ENCODE data around the gene PPP1R13B. TPM values are rescaled to one million over a fixed set of nuclear protein-coding genes. Genes with fewer than 3 reads are reported as not detected.

PPP1R13B gene
- total and polyA plus RNA-seq, 12 donors = 9.6 to 42.4 (median 22.6) TPM

DNA sequence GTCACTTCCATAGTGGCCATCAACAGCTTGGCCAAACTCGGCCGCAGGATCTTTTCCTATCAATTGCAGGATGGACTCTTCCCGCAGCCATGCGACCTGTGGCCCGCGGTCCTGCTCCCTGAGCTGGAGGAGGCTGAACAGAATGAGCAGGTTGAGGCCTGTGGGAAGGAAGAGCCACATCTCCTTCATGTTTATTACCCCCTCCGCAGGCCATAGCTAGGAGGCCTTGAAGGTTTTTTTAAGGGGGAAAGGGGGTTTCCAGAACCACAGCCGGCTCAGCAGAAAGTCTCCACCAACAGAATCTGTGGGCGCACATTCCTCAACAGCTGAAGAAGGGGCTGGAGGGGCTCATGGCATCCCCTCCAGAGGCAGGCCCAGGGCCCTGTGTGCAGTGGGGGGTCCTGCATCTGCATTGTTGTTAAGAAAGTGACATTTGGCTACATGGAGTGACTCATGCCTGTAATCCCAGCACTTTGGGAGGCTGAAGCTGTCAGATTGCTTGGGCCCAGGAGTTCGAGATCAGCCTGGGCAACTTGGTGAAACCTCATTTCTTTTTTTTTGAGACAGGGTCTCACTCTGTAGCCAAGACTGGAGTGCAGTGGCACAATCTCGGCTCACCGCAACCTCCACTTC, 25.2 kb upstream of the PPP1R13B start:
- TF ChIP-seq, protein P1, sequence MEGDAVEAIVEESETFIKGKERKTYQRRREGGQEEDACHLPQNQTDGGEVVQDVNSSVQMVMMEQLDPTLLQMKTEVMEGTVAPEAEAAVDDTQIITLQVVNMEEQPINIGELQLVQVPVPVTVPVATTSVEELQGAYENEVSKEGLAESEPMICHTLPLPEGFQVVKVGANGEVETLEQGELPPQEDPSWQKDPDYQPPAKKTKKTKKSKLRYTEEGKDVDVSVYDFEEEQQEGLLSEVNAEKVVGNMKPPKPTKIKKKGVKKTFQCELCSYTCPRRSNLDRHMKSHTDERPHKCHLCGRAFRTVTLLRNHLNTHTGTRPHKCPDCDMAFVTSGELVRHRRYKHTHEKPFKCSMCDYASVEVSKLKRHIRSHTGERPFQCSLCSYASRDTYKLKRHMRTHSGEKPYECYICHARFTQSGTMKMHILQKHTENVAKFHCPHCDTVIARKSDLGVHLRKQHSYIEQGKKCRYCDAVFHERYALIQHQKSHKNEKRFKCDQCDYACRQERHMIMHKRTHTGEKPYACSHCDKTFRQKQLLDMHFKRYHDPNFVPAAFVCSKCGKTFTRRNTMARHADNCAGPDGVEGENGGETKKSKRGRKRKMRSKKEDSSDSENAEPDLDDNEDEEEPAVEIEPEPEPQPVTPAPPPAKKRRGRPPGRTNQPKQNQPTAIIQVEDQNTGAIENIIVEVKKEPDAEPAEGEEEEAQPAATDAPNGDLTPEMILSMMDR (IDR thresholded peaks at IDR 0.05) = no peak
- no peak for DNase-seq
- peaks cover 0 to 3% of the 10 kb centered on the region in 2 donors for H3K4me1 ChIP-seq (replicated peaks in 1 of 2)
- H3K4me3 ChIP-seq = peak overlapping the region in 1 of 4 donors; percentile 29
- intact Hi-C loops (cut with DNase I) = no loop called here
- H3K27me3 ChIP-seq = no peaks in the 10 kb centered on the region
- H3K27ac ChIP-seq = peak overlapping the region in 1 of 5 donors; percentile 29
- WGBS, 4 donors = 75 to 84% (median 79%) methylated on average over 9 to 12 of the region's 12 CpGs
- H3K9me3 ChIP-seq (replicated peaks in 1 of 3) = no peaks in the 10 kb centered on the region
- H3K36me3 ChIP-seq (replicated peaks in 1 of 2) = no peaks in the 10 kb centered on the region

DNA sequence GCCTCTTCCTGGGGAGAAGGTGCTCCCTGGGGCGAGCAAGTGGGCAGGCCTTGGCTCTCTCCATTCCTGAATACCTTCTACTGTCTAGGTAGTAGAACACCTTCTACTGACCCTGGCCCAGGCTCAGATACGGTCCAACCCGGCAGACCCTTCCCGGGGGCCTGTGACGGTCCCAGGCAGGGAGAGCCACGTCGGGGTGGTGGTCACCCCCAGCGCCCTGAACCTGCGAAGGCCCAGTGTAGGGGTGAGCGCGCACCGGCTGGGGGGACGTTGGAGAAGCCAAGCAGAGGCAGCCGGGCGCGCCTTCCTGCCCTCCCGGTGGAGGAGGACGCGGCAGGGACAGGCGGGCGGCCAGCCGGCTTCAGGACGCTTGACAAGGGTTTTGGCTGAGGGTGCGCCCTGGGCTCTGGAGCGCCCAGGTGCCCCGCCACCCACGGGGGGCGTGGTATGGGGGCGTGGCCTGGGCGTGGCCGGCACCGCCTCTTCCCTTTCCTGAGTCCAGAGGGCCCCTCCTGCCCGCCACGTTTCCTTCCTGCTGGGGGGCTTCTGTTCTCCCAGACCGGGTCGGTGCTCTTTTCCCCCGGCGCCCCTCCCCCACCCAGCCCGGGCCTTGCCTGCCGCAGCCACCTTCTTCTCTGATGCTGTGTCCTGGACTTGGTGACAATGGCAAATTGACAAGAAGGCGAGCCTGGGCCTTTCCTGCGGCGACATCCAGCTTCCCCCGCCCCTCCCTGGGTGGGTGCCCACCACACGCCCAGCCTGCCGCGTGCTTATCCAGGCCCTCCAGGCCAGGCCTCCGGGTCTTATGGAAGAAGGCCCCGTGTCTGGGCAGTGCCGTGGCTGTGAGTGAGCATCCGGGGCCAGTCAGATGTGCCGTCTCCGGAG, 24.5 kb upstream of the PPP1R13B start:
- Histone ChIP-seq H3K4me1 (replicated peaks in 1 of 2) (peaks cover 5 to 9% of the 10 kb centered on the region in 2 donors), H3K27me3 (no peaks in the 10 kb centered on the region), H3K9me3 (replicated peaks in 1 of 3) (no peaks in the 10 kb centered on the region), H3K27ac (peak overlapping the region in 1 of 5 donors; percentile 29), H3K4me3 (peak overlapping the region in 1 of 4 donors; percentile 29), H3K36me3 (replicated peaks in 1 of 2) (no peaks in the 10 kb centered on the region)
- WGBS, 4 donors = 48 to 62% (median 53%) methylated on average over 2 to 53 of the region's 53 CpGs
- DNase-seq = peak in 1 of 7 donors; percentile 55
- TF ChIP-seq, protein P1 (IDR thresholded peaks at IDR 0.05) = no peak
- TF ChIP-seq POLR2A (IDR thresholded peaks at IDR 0.05) = no peak
- intact Hi-C loops (cut with DNase I) = no loop called here

DNA sequence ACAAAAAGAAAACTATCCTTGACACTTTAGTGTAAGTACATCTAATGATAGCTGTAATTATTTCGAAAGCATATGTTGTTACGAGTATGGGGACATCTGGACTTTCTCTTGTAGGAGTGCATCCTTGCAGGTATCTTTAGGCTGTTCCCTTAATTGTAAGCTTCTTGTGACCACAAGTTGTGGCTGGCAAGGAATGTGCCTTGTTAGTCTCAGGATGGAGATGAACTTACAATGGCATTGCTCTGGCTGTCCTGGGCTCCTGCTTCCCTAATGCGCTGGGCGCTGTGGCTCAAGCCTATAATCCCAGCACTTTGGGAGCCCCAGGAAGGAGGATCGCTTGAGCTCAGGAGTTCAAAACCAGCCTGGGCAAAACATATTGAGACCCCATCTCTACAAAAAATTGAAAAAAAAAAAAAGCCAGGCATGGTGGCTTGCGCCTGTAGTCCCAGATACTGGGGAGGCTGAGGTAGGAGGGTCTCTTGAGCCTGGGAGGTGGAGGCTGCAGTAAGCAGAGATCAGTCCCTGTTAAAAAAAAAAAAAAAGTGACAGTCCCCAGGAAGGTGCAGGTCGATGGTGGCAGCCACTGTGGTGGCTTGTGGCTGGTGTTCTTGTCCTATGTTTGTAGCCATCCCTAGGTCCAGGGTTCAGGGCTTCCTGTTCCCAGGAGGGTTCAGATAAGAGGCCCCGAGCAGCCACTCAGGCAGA, 23.7 kb upstream of the PPP1R13B start:
- H3K27me3 ChIP-seq = no peaks in the 10 kb centered on the region
- H3K4me3 ChIP-seq = no peak overlapping the region
- DNase-seq = no peak
- WGBS, 4 donors = 88 to 95% (median 90%) methylated on average over 7 to 8 of the region's 8 CpGs
- H3K9me3 ChIP-seq (replicated peaks in 1 of 3) = no peaks in the 10 kb centered on the region
- intact Hi-C loops (cut with DNase I) = no loop called here
- H3K27ac ChIP-seq = peak overlapping the region in 1 of 5 donors; percentile 29
- H3K4me1 ChIP-seq (replicated peaks in 1 of 2) = peaks cover 5 to 9% of the 10 kb centered on the region in 2 donors
- TF ChIP-seq POLR2A (IDR thresholded peaks at IDR 0.05) = no peak
- TF ChIP-seq, protein P1 (IDR thresholded peaks at IDR 0.05) = no peak
- H3K36me3 ChIP-seq (replicated peaks in 1 of 2) = no peaks in the 10 kb centered on the region

Measured in adrenal gland (tissue), 12 donors.